Activated CD4-positive, alpha-beta memory T cell treated with anti-CD3 and anti-CD28 coated beads for 36 hours (primary cell): ENCODE data around the gene PTPN2. TPM values are rescaled to one million over a fixed set of nuclear protein-coding genes. Genes with fewer than 3 reads are reported as not detected.
A peak's percentile ranks its signal among the peaks of the same experiment; 100 is the strongest.

Experiments used
- CTCF ChIA-PET: fragments of 350-600 bp; sonication (Branson Sonifier 250); formaldehyde crosslinking; loops from one replicate; lab custom pipeline; 2021; ENCODE audit warnings: antibody characterized with exemption, inconsistent platforms; lab: Charles Lee
- POLR2A ChIA-PET: fragments of 350-600 bp; sonication (Branson Sonifier 250); formaldehyde crosslinking; loops from one replicate; lab custom pipeline; 2021; ENCODE audit warnings: antibody characterized with exemption; lab: Charles Lee
- DNase-seq: peaks from one replicate; pipeline ENCODE4 v3.0.0-alpha.2; 2020
- H3K27ac Mint-ChIP-seq: one replicate; pipeline ENCODE4 v1.8.0; 2021; ENCODE audit warnings: mixed read lengths
- H3K27me3 Mint-ChIP-seq: one replicate; pipeline ENCODE4 v1.8.0; 2021; ENCODE audit warnings: mixed read lengths
- H3K36me3 Mint-ChIP-seq: one replicate; pipeline ENCODE4 v1.8.0; 2021; ENCODE audit warnings: mixed read lengths
- H3K4me1 Mint-ChIP-seq: one replicate; pipeline ENCODE4 v1.8.0; 2021; ENCODE audit warnings: low read depth, mixed read lengths
- H3K4me3 Mint-ChIP-seq: one replicate; pipeline ENCODE4 v1.8.0; 2021; ENCODE audit warnings: mild to moderate bottlenecking, mixed read lengths
- H3K9me3 Mint-ChIP-seq: one replicate; pipeline ENCODE4 v1.8.0; 2021; ENCODE audit warnings: mixed read lengths
- intact Hi-C: fragments of 100-400 bp; cut with micrococcal nuclease; formaldehyde crosslinking; loops from one replicate; pipeline ENCODE4 v1.15.1; 2023
- total RNA-seq, 2 experiments: library from RNA; stranded (reverse); gene quantifications; one replicate each; pipeline ENCODE4 v1.2.3, GENCODE V29; 2021

The PTPN2 gene
- total RNA-seq, 2 experiments from 2014 or later, result 68.8 to 73.3 TPM

DNA sequence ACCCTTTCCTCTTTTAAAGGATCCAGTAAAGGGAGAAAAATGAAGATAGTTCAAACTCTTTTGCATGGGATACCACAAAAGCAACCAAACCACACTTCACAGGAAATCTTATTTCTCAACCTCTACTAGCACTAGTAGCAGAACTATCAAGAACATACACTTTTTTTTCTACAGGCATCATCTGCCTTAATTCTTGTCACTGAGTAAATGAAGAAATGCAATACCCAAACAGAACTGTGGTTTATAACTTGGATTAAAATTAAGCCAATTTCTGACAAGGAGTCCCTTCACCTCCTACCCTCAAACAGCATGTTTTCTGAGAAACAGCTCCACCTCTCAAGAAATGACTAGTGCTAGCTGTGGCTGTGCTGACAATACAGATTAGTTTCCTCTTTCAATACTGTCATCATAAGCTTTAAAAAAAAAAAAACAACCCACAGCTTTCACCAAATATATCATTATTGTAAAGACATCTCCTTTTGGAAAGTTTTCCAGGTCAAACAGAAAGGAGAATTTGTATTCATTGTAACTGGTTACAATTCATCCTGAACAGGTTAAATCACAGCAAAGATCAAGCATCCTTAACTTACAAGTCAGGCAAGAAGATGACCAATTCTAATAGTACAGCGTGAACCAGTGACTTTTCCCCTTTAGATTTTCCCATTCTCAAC is 44.4 kb downstream of the PTPN2 start:
- Mint-ChIP-seq H3K4me3 (peak overlapping the region; percentile 57), H3K27ac (peak overlapping the region; percentile 98), H3K27me3 (no peaks in the 10 kb centered on the region), H3K9me3 (no peaks in the 10 kb centered on the region), H3K4me1 (peaks cover 73% of the 10 kb centered on the region), H3K36me3 (peaks cover 21% of the 10 kb centered on the region)
- DNase-seq, result peak; percentile 68
- POLR2A ChIA-PET, result interaction anchor here (1.0 to 1.4 kb wide), 3 partner anchors 18 to 82 kb away, joined by 4 to 17 read pairs (median 7); partner anchors contain the start of gene PTPN2
- intact Hi-C loops, result loop anchor here (1.0 to 5.0 kb wide), 10 partner anchors 11 to 537 kb away; partner anchors contain the start of genes AFG3L2 and CEP192
- CTCF ChIA-PET, result interaction anchor here (0.6 to 0.9 kb wide), 3 partner anchors 18 to 53 kb away, joined by 3 read pairs; partner anchors contain the start of gene PTPN2

DNA sequence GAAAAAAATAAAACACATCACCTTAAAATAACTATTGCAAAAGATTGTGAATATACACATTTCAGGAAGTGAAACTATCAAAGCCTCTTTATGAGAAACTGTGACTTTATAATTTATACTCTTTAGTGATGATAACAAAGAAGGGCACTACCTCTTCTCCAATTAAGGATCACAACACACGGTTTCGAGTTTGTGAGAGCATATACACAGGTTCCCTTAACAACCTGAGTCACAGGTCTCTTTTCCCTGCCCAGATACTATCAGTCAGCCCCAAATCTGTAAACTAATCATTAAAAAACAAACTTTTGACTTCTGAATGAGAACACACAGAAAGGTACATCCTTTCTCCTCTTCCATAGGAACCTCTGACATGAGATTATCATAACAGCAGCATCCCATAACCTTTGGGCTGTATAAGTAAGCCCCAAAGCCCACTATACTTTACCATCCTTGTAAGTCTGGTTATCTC is 44.9 kb downstream of the PTPN2 start:
- Mint-ChIP-seq H3K36me3 (peaks cover 24% of the 10 kb centered on the region), H3K27ac (peak overlapping the region; percentile 98), H3K4me3 (peak overlapping the region; percentile 57), H3K9me3 (no peaks in the 10 kb centered on the region), H3K27me3 (no peaks in the 10 kb centered on the region), H3K4me1 (peaks cover 69% of the 10 kb centered on the region)
- ChIA-PET POLR2A (interaction anchor here (1.0 to 1.4 kb wide), 4 partner anchors 19 to 82 kb away, joined by 4 to 17 read pairs (median 6); partner anchors contain the start of gene PTPN2), CTCF (interaction anchor here (0.6 to 0.9 kb wide), 3 partner anchors 19 to 54 kb away, joined by 3 read pairs; partner anchors contain the start of gene PTPN2)
- intact Hi-C loops, result loop anchor here (1.0 to 5.0 kb wide), 9 partner anchors 11 to 537 kb away; partner anchors contain the start of gene CEP192
- DNase-seq, result peak; percentile 20

DNA sequence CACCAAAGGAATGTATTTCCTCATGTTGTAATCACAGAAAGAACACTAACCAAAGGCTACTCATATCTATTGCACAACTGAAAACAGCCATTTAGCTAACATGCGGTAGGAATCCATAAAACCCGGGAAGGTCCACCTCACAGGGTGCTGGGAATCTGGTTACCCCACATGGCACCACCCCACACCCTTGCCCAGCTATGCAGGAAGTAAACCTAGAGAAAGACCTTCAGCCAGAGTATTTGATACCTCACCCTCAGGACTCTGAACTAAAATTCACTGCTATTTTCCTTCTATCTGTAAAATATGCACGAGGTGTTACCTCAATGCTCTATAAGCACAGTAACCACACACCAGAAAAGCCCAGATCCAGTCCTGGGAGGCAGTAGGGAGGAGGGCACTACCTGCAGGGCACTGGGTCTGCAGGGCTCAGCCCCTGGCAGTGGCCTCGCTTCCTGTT is 45.8 kb downstream of the PTPN2 start:
- H3K27ac Mint-ChIP-seq, result peak overlapping the region; percentile 94
- CTCF ChIA-PET, result interaction anchor here (1.0 kb wide), 1 partner anchor 25 kb away, joined by 3 read pairs; no protein-coding TSS in a partner anchor
- no peaks in the 10 kb centered on the region for H3K27me3 Mint-ChIP-seq
- H3K9me3 Mint-ChIP-seq, result no peaks in the 10 kb centered on the region
- POLR2A ChIA-PET, result interaction anchor here (1.0 kb wide), 1 partner anchor 45 kb away, joined by 4 read pairs; the partner anchor contains the start of gene PTPN2
- peaks cover 30% of the 10 kb centered on the region for H3K36me3 Mint-ChIP-seq
- peaks cover 63% of the 10 kb centered on the region for H3K4me1 Mint-ChIP-seq
- DNase-seq, result peak; percentile 34
- H3K4me3 Mint-ChIP-seq, result peak overlapping the region; percentile 45
- intact Hi-C loops, result loop anchor here (2.0 to 5.0 kb wide), 2 partner anchors 35 to 429 kb away; no protein-coding TSS in a partner anchor

DNA sequence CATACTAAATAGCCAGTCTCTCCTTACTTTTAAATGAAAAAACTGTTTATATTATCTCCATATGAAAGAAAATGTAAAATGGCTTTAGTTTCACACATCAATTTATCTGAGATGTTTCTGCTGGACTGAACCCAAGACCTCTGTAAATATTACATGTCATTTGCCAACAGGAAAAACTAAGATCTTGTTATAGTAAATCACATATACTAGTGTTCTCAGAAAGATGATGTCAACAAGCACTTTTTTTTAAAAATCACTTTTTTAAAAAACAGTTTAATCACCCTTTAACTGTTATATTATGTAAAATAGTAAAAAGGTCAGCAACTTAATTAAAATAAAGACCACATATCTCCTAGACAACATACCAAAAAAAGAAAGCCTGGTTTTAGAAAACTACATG is 46.3 kb downstream of the PTPN2 start:
- Mint-ChIP-seq H3K4me3 (no peak overlapping the region), H3K27me3 (no peaks in the 10 kb centered on the region), H3K4me1 (peaks cover 59% of the 10 kb centered on the region), H3K27ac (peak overlapping the region; percentile 94), H3K36me3 (peaks cover 33% of the 10 kb centered on the region), H3K9me3 (no peaks in the 10 kb centered on the region)
- CTCF ChIA-PET, result interaction anchor here (1.0 kb wide), 1 partner anchor 25 kb away, joined by 3 read pairs; no protein-coding TSS in a partner anchor
- DNase-seq, result no peak
- intact Hi-C loops, result loop anchor here (2.0 to 5.0 kb wide), 2 partner anchors 35 to 430 kb away; no protein-coding TSS in a partner anchor
- POLR2A ChIA-PET, result no interaction called here

DNA sequence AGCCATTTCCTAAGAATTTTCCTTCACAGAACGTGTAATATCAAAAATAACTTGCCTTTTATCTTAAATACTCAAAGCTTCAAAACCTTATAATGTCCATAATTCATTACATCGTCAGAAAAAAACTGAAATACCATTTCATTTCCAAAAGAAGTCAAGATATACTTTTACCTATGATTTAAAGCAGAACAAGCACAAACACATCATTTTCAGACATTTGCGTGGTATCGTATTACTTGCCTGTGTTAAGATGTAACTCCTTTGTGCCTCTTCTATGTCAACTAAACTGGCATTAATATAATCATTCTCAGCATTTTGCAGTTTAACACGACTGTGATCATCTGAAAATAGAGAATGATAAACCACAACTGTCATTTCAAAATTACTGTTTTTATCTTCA is 47.5 kb downstream of the PTPN2 start:
- intact Hi-C loops, result loop anchor here (5.0 kb wide), 1 partner anchor 431 kb away; no protein-coding TSS in a partner anchor
- POLR2A ChIA-PET, result no interaction called here
- Mint-ChIP-seq H3K4me3 (no peak overlapping the region), H3K27ac (no peak overlapping the region), H3K4me1 (peaks cover 53% of the 10 kb centered on the region), H3K36me3 (peaks cover 30% of the 10 kb centered on the region), H3K9me3 (no peaks in the 10 kb centered on the region), H3K27me3 (no peaks in the 10 kb centered on the region)
- no peak for DNase-seq
- CTCF ChIA-PET, result no interaction called here

DNA sequence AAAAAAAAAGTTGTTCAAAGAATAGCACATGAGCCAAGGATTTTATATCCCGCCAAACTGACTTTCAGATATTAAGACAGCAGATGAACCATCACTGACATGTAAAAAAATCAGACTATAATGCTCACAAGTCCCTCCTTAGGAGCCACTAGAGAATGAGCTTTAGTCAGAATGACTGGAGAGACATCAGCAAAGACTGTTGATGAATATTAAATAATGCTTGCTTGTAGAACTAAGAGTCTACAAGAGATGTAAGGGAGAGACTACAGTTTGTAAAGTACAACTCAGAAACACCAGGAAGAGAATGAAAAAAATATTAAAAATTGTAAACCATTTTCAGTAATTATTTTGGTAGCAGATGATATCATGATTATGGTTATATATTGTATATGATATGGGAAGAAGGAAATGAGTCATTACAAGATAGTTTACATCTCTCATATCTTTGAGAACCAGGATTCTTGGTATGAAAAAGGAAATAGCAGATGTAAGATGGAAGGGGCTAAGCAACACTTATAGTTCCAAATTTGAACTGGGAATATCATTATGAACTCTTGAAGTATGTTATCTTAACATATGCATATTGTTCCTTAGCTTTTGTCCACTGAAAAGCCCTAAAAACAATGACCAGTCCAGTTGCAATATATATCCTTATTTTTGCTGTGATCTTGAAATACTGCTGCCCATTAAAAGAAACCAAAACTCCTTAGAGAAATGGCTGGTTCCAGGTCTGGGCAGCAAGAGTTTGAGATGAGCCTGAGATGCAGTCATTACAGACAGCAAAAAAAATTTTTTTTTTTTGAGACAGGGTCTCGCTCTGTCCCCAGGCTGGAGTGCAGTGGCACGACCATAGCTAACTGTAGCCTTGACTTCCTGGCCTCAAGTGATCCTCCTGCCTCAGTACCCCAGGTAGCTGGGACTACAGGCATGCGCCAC is 55.7 kb downstream of the PTPN2 start:
- no peak overlapping the region for H3K4me3 Mint-ChIP-seq
- ChIA-PET CTCF (no interaction called here), POLR2A (interaction anchor here (1.8 kb wide), 2 partner anchors 16 to 56 kb away, joined by 4 to 5 read pairs; partner anchors contain the start of gene PTPN2)
- H3K36me3 Mint-ChIP-seq, result peaks cover 54% of the 10 kb centered on the region
- H3K4me1 Mint-ChIP-seq, result peaks cover 33% of the 10 kb centered on the region
- no peak for DNase-seq
- H3K27ac Mint-ChIP-seq, result peak overlapping the region; percentile 44
- intact Hi-C loops, result loop anchor here (1.0 kb wide), 1 partner anchor 11 kb away; no protein-coding TSS in a partner anchor
- peaks cover 6% of the 10 kb centered on the region for H3K9me3 Mint-ChIP-seq
- H3K27me3 Mint-ChIP-seq, result no peaks in the 10 kb centered on the region

DNA sequence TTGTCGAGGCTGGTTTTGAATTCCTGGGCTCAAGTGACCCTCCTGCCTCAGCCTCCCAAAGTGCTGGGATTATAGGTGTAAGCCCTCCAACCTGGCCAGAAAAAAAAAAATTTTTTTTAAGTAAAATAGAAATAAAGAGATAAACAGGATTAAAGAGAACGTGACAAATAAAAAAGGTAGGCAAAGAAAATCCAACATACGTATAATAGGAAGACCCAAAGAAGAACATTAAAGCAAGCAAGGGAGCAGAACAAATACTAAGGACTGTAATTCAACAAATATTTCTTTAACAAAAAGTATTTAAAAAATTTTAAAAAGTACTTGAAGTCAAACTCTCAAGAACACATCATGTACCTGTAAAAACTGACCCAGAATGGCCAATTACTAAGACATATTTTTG is 56.4 kb downstream of the PTPN2 start:
- Mint-ChIP-seq H3K27ac (no peak overlapping the region), H3K9me3 (peaks cover 6% of the 10 kb centered on the region), H3K4me3 (no peak overlapping the region), H3K27me3 (no peaks in the 10 kb centered on the region), H3K4me1 (peaks cover 30% of the 10 kb centered on the region), H3K36me3 (peaks cover 51% of the 10 kb centered on the region)
- intact Hi-C loops, result no loop called here
- ChIA-PET CTCF (no interaction called here), POLR2A (interaction anchor here (1.8 kb wide), 1 partner anchor 17 kb away, joined by 5 read pairs; no protein-coding TSS in a partner anchor)
- no peak for DNase-seq

DNA sequence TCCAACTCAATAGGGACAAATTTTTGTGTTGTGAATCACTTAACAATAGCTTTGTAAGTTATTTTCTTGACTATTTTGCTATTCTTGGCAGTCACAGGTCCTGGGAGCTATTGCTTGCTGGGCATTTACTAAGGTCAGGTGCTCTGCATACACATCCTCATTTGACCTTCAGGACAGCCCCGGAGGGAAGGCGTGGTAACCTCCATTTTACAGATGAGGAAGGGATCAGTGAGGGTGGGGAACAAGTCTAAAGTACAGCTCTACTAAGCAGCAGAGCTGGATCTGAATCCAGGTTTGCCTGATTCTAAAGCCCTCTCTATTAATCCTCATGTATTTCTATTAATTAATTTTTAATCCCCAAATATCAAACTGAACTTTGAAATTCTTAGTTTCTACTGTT is 58.8 kb downstream of the PTPN2 start:
- peaks cover 46% of the 10 kb centered on the region for H3K36me3 Mint-ChIP-seq

DNA sequence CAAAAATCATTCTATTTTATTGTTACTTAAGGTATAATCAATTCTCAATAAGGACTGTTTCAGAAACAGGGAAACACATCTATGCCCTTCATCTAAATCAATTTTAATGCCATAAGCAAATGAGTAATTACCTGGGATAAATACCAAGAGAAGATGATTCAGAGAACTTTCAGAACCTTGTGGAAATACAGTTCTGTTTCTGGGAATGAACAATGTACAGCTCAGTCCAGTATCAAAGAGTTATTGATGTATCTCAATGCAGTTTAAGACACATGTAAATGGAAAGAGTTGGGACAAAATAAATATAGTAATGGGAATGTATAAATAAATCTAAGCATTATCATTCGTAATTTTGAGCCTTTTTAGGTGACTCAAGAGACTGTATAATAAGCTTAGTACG is 60.1 kb downstream of the PTPN2 start:
- Mint-ChIP-seq H3K27ac (no peak overlapping the region), H3K4me1 (peaks cover 35% of the 10 kb centered on the region), H3K27me3 (no peaks in the 10 kb centered on the region), H3K36me3 (peaks cover 41% of the 10 kb centered on the region), H3K4me3 (no peak overlapping the region), H3K9me3 (peaks cover 6% of the 10 kb centered on the region)
- CTCF ChIA-PET, result interaction anchor here (0.9 to 1.6 kb wide), 3 partner anchors 12 to 80 kb away, joined by 3 read pairs; no protein-coding TSS in a partner anchor
- POLR2A ChIA-PET, result interaction anchor here (1.9 kb wide), 1 partner anchor 60 kb away, joined by 6 read pairs; the partner anchor contains the start of gene PTPN2
- intact Hi-C loops, result loop anchor here (5.0 kb wide), 1 partner anchor 33 kb away; no protein-coding TSS in a partner anchor
- DNase-seq, result no peak

More for the DNA sequence above, 58.8 kb downstream of the PTPN2 start:
- H3K9me3 Mint-ChIP-seq, result peaks cover 6% of the 10 kb centered on the region
- no peak overlapping the region for H3K27ac Mint-ChIP-seq
- no peak for DNase-seq
- no peaks in the 10 kb centered on the region for H3K27me3 Mint-ChIP-seq
- ChIA-PET POLR2A (interaction anchor here (1.9 kb wide), 1 partner anchor 58 kb away, joined by 6 read pairs; the partner anchor contains the start of gene PTPN2), CTCF (no interaction called here)
- H3K4me1 Mint-ChIP-seq, result peaks cover 25% of the 10 kb centered on the region
- no peak overlapping the region for H3K4me3 Mint-ChIP-seq
- intact Hi-C loops, result no loop called here

DNA sequence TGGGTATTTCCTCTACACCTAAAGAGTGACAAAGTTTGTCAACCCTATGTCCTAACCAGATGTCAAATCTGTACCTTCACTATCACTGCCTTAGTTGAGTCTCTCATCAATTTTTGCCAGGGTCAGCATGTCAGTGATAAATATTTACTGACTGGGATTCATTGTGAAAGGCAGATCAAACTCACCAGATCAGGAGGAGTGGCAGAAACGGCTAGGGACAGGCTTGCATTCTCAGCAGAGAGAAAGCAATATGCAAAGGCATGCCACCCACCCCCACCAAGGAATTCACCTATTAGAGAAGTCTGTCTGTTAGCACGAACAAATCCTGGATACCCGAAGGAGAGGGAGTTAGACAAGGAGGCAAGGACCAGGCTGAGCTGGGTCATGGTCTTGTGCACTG is 62.6 kb downstream of the PTPN2 start:
- no peaks in the 10 kb centered on the region for H3K27me3 Mint-ChIP-seq
- H3K36me3 Mint-ChIP-seq, result peaks cover 42% of the 10 kb centered on the region
- intact Hi-C loops, result loop anchor here (5.0 kb wide), 1 partner anchor 36 kb away; no protein-coding TSS in a partner anchor
- peaks cover 21% of the 10 kb centered on the region for H3K4me1 Mint-ChIP-seq
- H3K27ac Mint-ChIP-seq, result no peak overlapping the region
- H3K4me3 Mint-ChIP-seq, result no peak overlapping the region
- POLR2A ChIA-PET, result interaction anchor here (1.2 kb wide), 1 partner anchor 35 kb away, joined by 3 read pairs; no protein-coding TSS in a partner anchor
- no peak for DNase-seq
- no peaks in the 10 kb centered on the region for H3K9me3 Mint-ChIP-seq
- CTCF ChIA-PET, result interaction anchor here (1.0 kb wide), 1 partner anchor 16 kb away, joined by 3 read pairs; no protein-coding TSS in a partner anchor

DNA sequence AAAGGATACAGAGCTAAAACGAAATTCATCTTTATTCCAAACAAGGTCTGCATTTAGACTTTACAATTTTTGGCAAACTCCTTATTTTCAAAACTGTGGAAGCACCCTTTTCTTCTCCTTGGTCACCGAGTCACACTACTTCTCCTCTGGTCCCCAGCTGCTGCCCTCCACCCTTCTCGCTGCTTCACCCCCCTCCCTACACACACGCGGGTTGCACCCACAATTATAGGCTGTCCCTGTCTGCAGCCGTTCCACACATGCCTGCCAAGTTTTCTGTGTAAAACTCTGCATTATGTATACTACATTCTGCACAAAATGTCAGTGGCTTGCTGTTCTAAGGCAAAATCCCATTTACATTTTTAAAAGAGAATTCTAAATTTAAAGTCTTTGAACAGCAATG is 63.5 kb downstream of the PTPN2 start:
- DNase-seq, result no peak
- intact Hi-C loops, result loop anchor here (5.0 kb wide), 1 partner anchor 37 kb away; no protein-coding TSS in a partner anchor
- no peak overlapping the region for H3K4me3 Mint-ChIP-seq
- H3K9me3 Mint-ChIP-seq, result no peaks in the 10 kb centered on the region
- ChIA-PET CTCF (no interaction called here), POLR2A (no interaction called here)
- H3K4me1 Mint-ChIP-seq, result peaks cover 21% of the 10 kb centered on the region
- no peaks in the 10 kb centered on the region for H3K27me3 Mint-ChIP-seq
- no peak overlapping the region for H3K27ac Mint-ChIP-seq
- peaks cover 48% of the 10 kb centered on the region for H3K36me3 Mint-ChIP-seq
